Measurements from ENCODE around the gene ZNF318.
"Not testable (repeated sequence)": the region's sequence is repeated elsewhere in the genome, so short reads cannot be mapped to it uniquely, and the experiment has no call there.

The ZNF318 gene

GRCh38 chr6:43303751-43304331 is 65.6 kb downstream of the ZNF318 start:
- Histone ChIP-seq H3K9ac (ENCODE audit: low read length) (no peak overlapping the region), H3F3A (ENCODE audit: insufficient read depth, low read length) (no peaks in the 10 kb centered on the region), H4K20me1 (ENCODE audit: insufficient read depth, low read length) (no peaks in the 10 kb centered on the region), H3K79me2 (ENCODE audit: low read length) (no peaks in the 10 kb centered on the region), H2AFZ (ENCODE audit: low read length) (no peak overlapping the region), H3K4me2 (ENCODE audit: low read depth, low read length) (no peak overlapping the region), H3K9me3 (replicated peaks; ENCODE audit: insufficient read depth, low read length) (no peaks in the 10 kb centered on the region), H3K36me3 (replicated peaks; ENCODE audit: insufficient read depth, low read length) (no peaks in the 10 kb centered on the region), H3K4me3 (ENCODE audit: low read length) (no peak overlapping the region), H3K4me1 (ENCODE audit: low read length) (no peaks in the 10 kb centered on the region), H3K9me2 (replicated peaks; ENCODE audit: insufficient read depth, low read length) (no peaks in the 10 kb centered on the region), H3K27ac (ENCODE audit: low read length) (no peak overlapping the region), H3K27me3 (replicated peaks; ENCODE audit: insufficient read depth, low read length) (no peaks in the 10 kb centered on the region)
- no peak for DNase-seq
- TF ChIP-seq CTCF (IDR thresholded peaks at IDR 0.05; ENCODE audit: low read length) (no peak), EZH2 (optimal IDR thresholded peaks at IDR 0.05; ENCODE audit: low read depth, low read length) (no peak), EZH2phosphoT487 (IDR thresholded peaks at IDR 0.05; ENCODE audit: low read length) (no peak)

DNA sequence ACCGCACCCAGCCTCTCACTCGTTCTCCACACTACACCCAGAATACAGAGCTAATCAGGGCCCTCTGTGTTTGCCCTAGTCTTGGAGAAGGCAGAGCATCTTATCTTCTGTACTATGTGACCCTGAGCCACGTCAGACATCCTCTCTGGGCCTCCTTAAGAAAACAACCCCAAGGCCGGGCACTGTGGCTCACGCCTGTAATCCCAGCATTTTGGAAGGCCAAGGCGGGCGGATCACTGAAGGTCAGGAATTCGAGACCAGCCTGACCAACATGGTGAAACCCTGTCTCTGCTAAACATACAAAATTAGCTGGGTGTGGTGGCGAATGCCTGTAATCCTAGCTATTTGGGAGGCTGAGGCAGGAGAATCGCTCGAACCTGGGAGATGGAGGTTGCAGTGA is 66.4 kb downstream of the ZNF318 start:
- not testable (repeated sequence) for H3K79me2 ChIP-seq (ENCODE audit: low read length); H3K9ac ChIP-seq (ENCODE audit: low read length); H3K36me3 ChIP-seq (replicated peaks; ENCODE audit: insufficient read depth, low read length); H3K9me2 ChIP-seq (replicated peaks; ENCODE audit: insufficient read depth, low read length); H4K20me1 ChIP-seq (ENCODE audit: insufficient read depth, low read length); H3K9me3 ChIP-seq (replicated peaks; ENCODE audit: insufficient read depth, low read length); H3K4me1 ChIP-seq (ENCODE audit: low read length); DNase-seq; H2AFZ ChIP-seq (ENCODE audit: low read length); H3K27me3 ChIP-seq (replicated peaks; ENCODE audit: insufficient read depth, low read length); H3K27ac ChIP-seq (ENCODE audit: low read length); H3K4me2 ChIP-seq (ENCODE audit: low read depth, low read length); H3K4me3 ChIP-seq (ENCODE audit: low read length); H3F3A ChIP-seq (ENCODE audit: insufficient read depth, low read length)

GRCh38 chr6:43302126-43302525 is 67.3 kb downstream of the ZNF318 start:
- Histone ChIP-seq H3K9me2 (replicated peaks; ENCODE audit: insufficient read depth, low read length) (no peaks in the 10 kb centered on the region), H3F3A (ENCODE audit: insufficient read depth, low read length) (no peaks in the 10 kb centered on the region), H3K79me2 (ENCODE audit: low read length) (no peaks in the 10 kb centered on the region), H3K9ac (ENCODE audit: low read length) (no peak overlapping the region), H3K4me3 (ENCODE audit: low read length) (no peak overlapping the region), H3K9me3 (replicated peaks; ENCODE audit: insufficient read depth, low read length) (no peaks in the 10 kb centered on the region), H2AFZ (ENCODE audit: low read length) (no peak overlapping the region), H3K4me1 (ENCODE audit: low read length) (no peaks in the 10 kb centered on the region), H3K27ac (ENCODE audit: low read length) (no peak overlapping the region), H3K27me3 (replicated peaks; ENCODE audit: insufficient read depth, low read length) (no peaks in the 10 kb centered on the region), H4K20me1 (ENCODE audit: insufficient read depth, low read length) (no peaks in the 10 kb centered on the region), H3K36me3 (replicated peaks; ENCODE audit: insufficient read depth, low read length) (no peaks in the 10 kb centered on the region), H3K4me2 (ENCODE audit: low read depth, low read length) (no peak overlapping the region)
- no peak for DNase-seq
- TF ChIP-seq CTCF (IDR thresholded peaks at IDR 0.05; ENCODE audit: low read length) (no peak), EZH2phosphoT487 (IDR thresholded peaks at IDR 0.05; ENCODE audit: low read length) (no peak), EZH2 (optimal IDR thresholded peaks at IDR 0.05; ENCODE audit: low read depth, low read length) (no peak)

- H3F3A ChIP-seq (ENCODE audit: insufficient read depth, low read length), result no peaks in the 10 kb centered on the region
- no peaks in the 10 kb centered on the region for H3K36me3 ChIP-seq (replicated peaks; ENCODE audit: insufficient read depth, low read length)
- H3K9me3 ChIP-seq (replicated peaks; ENCODE audit: insufficient read depth, low read length), result no peaks in the 10 kb centered on the region
- H3K4me2 ChIP-seq (ENCODE audit: low read depth, low read length), result no peak overlapping the region
- H3K27ac ChIP-seq (ENCODE audit: low read length), result no peak overlapping the region
- H3K4me1 ChIP-seq (ENCODE audit: low read length), result no peaks in the 10 kb centered on the region
- no peaks in the 10 kb centered on the region for H4K20me1 ChIP-seq (ENCODE audit: insufficient read depth, low read length)
- H3K4me3 ChIP-seq (ENCODE audit: low read length), result no peak overlapping the region
- H3K79me2 ChIP-seq (ENCODE audit: low read length), result no peaks in the 10 kb centered on the region
- no peak for DNase-seq
- TF ChIP-seq EZH2phosphoT487 (IDR thresholded peaks at IDR 0.05; ENCODE audit: low read length) (no peak), CTCF (IDR thresholded peaks at IDR 0.05; ENCODE audit: low read length) (no peak), EZH2 (optimal IDR thresholded peaks at IDR 0.05; ENCODE audit: low read depth, low read length) (no peak)
- no peak overlapping the region for H2AFZ ChIP-seq (ENCODE audit: low read length)
- no peaks in the 10 kb centered on the region for H3K27me3 ChIP-seq (replicated peaks; ENCODE audit: insufficient read depth, low read length)
- H3K9ac ChIP-seq (ENCODE audit: low read length), result no peak overlapping the region
- H3K9me2 ChIP-seq (replicated peaks; ENCODE audit: insufficient read depth, low read length), result no peaks in the 10 kb centered on the region
Observed at GRCh38 chr6:43301081-43301870, 68.2 kb downstream of the ZNF318 start.

All from MM.1S (cell line).